PC-9 (cell line): ENCODE data around the gene ZNF592.

Experiments used
- CTCF ChIP-seq: fragments of 200-600 bp; sonication (generic); conservative IDR thresholded peaks from 2 replicates; pipeline ENCODE4 v1.6.1; 2017; ENCODE audit warnings: mixed run types, antibody characterized with exemption, mild to moderate bottlenecking, moderate library complexity
- EZH2 ChIP-seq: fragments of 200-600 bp; sonication (generic); IDR thresholded peaks from 2 replicates; pipeline ENCODE4 v1.8.0; 2017; ENCODE audit warnings: antibody characterized with exemption, low read depth

DNA sequence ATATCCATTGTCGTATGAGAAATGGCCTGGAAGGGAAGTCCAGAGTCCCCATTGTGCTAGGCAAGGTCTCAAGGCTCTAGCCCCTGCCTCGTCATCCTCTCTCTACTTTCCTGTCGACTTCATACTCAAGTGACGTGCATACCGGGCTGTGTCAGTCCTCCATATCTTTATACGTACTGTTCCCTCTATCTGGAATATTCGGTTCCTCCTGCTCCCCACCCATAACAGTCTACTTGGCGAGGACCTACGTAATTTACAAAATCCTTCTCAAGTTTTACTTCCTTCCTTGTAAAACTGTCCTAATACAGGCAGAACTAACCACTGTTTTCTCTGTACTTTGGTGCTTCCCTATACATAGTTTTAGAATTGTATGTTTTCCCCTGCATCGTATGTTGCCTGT lies 66.5 kb downstream of the ZNF592 start:
- no peak for TF ChIP-seq CTCF
- TF ChIP-seq EZH2: no peak
